HEK293 (cell line): ENCODE data around the gene SLC35F6.

Experiments
- BCL11A ChIP-seq: fragments of 450-650 bp; formaldehyde crosslinking; IDR thresholded peaks from 2 replicates; pipeline ENCODE4 v1.5.1; 2016; ENCODE audit warnings: low read depth, missing biosample characterization, missing genetic modification characterization
- BCL11B ChIP-seq: fragments of 450-650 bp; formaldehyde crosslinking; IDR thresholded peaks from 2 replicates; pipeline ENCODE4 v1.5.1; 2016; ENCODE audit warnings: low read depth, missing biosample characterization, missing genetic modification characterization
- ELK4 ChIP-seq: IDR thresholded peaks from 2 replicates; pipeline ENCODE4 v1.6.1; 2011; ENCODE audit warnings: mild to moderate bottlenecking, low read depth, low read length, borderline replicate concordance
- GLI2 ChIP-seq: fragments of 450-650 bp; formaldehyde crosslinking; IDR thresholded peaks from 2 replicates; pipeline ENCODE4; 2017; ENCODE audit warnings: missing biosample characterization, missing genetic modification characterization, low read depth, borderline replicate concordance
- GLIS2 ChIP-seq: fragments of 450-650 bp; formaldehyde crosslinking; IDR thresholded peaks from 2 replicates; pipeline ENCODE4 v1.5.1; 2016; ENCODE audit warnings: missing biosample characterization, missing genetic modification characterization
- KLF17 ChIP-seq: fragments of 450-650 bp; formaldehyde crosslinking; IDR thresholded peaks from 2 replicates; pipeline ENCODE4 v1.5.1; 2016; ENCODE audit warnings: missing biosample characterization, missing genetic modification characterization
- KLF9 ChIP-seq: fragments of 450-650 bp; formaldehyde crosslinking; IDR thresholded peaks from 2 replicates; pipeline ENCODE4 v1.5.1; 2016; ENCODE audit warnings: missing biosample characterization, missing genetic modification characterization, low read depth
- PATZ1 ChIP-seq: fragments of 450-650 bp; formaldehyde crosslinking; IDR thresholded peaks from 2 replicates; pipeline ENCODE4 v1.5.1; 2016; ENCODE audit warnings: missing biosample characterization, missing genetic modification characterization
- SCRT2 ChIP-seq: fragments of 450-650 bp; formaldehyde crosslinking; IDR thresholded peaks from 2 replicates; pipeline ENCODE4 v1.5.1; 2016; ENCODE audit warnings: missing biosample characterization, missing genetic modification characterization
- SETDB1 ChIP-seq: IDR thresholded peaks from one replicate; pipeline ENCODE4 v1.6.1; 2017; ENCODE audit warnings: mild to moderate bottlenecking, low read length, moderate library complexity, mixed read lengths; ENCODE audit not compliant: insufficient read length
- SP2 ChIP-seq: fragments of 450-650 bp; formaldehyde crosslinking; IDR thresholded peaks from 2 replicates; pipeline ENCODE4 v1.5.1; 2016; ENCODE audit warnings: missing biosample characterization, missing genetic modification characterization
- ZBTB11 ChIP-seq: fragments of 450-650 bp; formaldehyde crosslinking; conservative IDR thresholded peaks from 2 replicates; pipeline ENCODE4 v1.5.1; 2016; ENCODE audit warnings: low read depth, missing biosample characterization, missing genetic modification characterization
- ZBTB7A ChIP-seq: fragments of 450-650 bp; formaldehyde crosslinking; IDR thresholded peaks from 2 replicates; pipeline ENCODE4 v1.5.1; 2016; ENCODE audit warnings: low read depth, missing biosample characterization, missing genetic modification characterization
- ZEB2 ChIP-seq: fragments of 450-650 bp; formaldehyde crosslinking; IDR thresholded peaks from 2 replicates; pipeline ENCODE4 v1.5.1; 2016; ENCODE audit warnings: missing biosample characterization, missing genetic modification characterization
- ZFP69B ChIP-seq: fragments of 450-650 bp; formaldehyde crosslinking; IDR thresholded peaks from 2 replicates; pipeline ENCODE4 v1.5.1; 2016; ENCODE audit warnings: missing biosample characterization, missing genetic modification characterization
- ZIC2 ChIP-seq: fragments of 450-650 bp; formaldehyde crosslinking; IDR thresholded peaks from 2 replicates; pipeline ENCODE4 v1.5.1; 2016; ENCODE audit warnings: missing biosample characterization, missing genetic modification characterization
- ZNF121 ChIP-seq: fragments of 450-650 bp; formaldehyde crosslinking; IDR thresholded peaks from 2 replicates; pipeline ENCODE4 v1.5.1; 2016; ENCODE audit warnings: missing biosample characterization, missing genetic modification characterization
- ZNF175 ChIP-seq: fragments of 450-650 bp; formaldehyde crosslinking; IDR thresholded peaks from 2 replicates; pipeline ENCODE4 v1.5.1; 2016; ENCODE audit warnings: missing biosample characterization, missing genetic modification characterization
- ZNF274 ChIP-seq, 2 experiments: fragments of 200-500 bp in 1 of 2; fragments of 450-650 bp in 1 of 2; sonication (Bioruptor generic) in 1 of 2; formaldehyde crosslinking in 1 of 2; IDR thresholded peaks; 2 replicates each; pipeline versions ENCODE4 v1.5.1 to v1.6.1; 2014 to 2016; ENCODE audit warnings: borderline replicate concordance in 1 of 2, inconsistent platforms in 1 of 2, low read length in 1 of 2, missing biosample characterization in 1 of 2, missing genetic modification characterization in 1 of 2
- ZNF48 ChIP-seq: fragments of 450-650 bp; formaldehyde crosslinking; IDR thresholded peaks from 2 replicates; pipeline ENCODE4 v1.5.1; 2016; ENCODE audit warnings: missing biosample characterization, missing genetic modification characterization
- ZNF549 ChIP-seq: fragments of 450-650 bp; IDR thresholded peaks from 2 replicates; pipeline ENCODE4 v1.5.1; 2018; ENCODE audit warnings: missing biosample characterization, missing genetic modification characterization, mild to moderate bottlenecking, inconsistent platforms, moderate library complexity
- ZNF610 ChIP-seq: fragments of 450-650 bp; formaldehyde crosslinking; IDR thresholded peaks from 2 replicates; pipeline ENCODE4 v1.5.1; 2016; ENCODE audit warnings: missing biosample characterization, missing genetic modification characterization, borderline replicate concordance
- ZNF623 ChIP-seq: fragments of 450-650 bp; formaldehyde crosslinking; IDR thresholded peaks from 2 replicates; pipeline ENCODE4 v1.5.1; 2016; ENCODE audit warnings: missing biosample characterization, missing genetic modification characterization
- ZNF629 ChIP-seq: fragments of 450-650 bp; formaldehyde crosslinking; IDR thresholded peaks from 2 replicates; pipeline ENCODE4 v1.5.1; 2017; ENCODE audit warnings: missing biosample characterization, missing genetic modification characterization
- ZNF830 ChIP-seq: fragments of 450-650 bp; IDR thresholded peaks from 2 replicates; pipeline ENCODE4 v1.5.0; 2018; ENCODE audit warnings: missing biosample characterization, missing genetic modification characterization, low read depth, mild to moderate bottlenecking, moderate library complexity
- ZXDB ChIP-seq: fragments of 450-650 bp; formaldehyde crosslinking; IDR thresholded peaks from 2 replicates; pipeline ENCODE4 v1.5.1; 2016; ENCODE audit warnings: missing biosample characterization, missing genetic modification characterization
- TF ChIP-seq, protein P1 (sequence below): fragments of 450-650 bp; formaldehyde crosslinking; IDR thresholded peaks from 2 replicates; pipeline ENCODE4 v1.5.1; 2016; ENCODE audit warnings: missing biosample characterization, missing genetic modification characterization, low read depth
- TF ChIP-seq, protein P2 (sequence below): fragments of 450-650 bp; formaldehyde crosslinking; optimal IDR thresholded peaks from 2 replicates; pipeline ENCODE3; 2016; ENCODE audit warnings: missing biosample characterization, mild to moderate bottlenecking, missing genetic modification characterization

The SLC35F6 gene

DNA sequence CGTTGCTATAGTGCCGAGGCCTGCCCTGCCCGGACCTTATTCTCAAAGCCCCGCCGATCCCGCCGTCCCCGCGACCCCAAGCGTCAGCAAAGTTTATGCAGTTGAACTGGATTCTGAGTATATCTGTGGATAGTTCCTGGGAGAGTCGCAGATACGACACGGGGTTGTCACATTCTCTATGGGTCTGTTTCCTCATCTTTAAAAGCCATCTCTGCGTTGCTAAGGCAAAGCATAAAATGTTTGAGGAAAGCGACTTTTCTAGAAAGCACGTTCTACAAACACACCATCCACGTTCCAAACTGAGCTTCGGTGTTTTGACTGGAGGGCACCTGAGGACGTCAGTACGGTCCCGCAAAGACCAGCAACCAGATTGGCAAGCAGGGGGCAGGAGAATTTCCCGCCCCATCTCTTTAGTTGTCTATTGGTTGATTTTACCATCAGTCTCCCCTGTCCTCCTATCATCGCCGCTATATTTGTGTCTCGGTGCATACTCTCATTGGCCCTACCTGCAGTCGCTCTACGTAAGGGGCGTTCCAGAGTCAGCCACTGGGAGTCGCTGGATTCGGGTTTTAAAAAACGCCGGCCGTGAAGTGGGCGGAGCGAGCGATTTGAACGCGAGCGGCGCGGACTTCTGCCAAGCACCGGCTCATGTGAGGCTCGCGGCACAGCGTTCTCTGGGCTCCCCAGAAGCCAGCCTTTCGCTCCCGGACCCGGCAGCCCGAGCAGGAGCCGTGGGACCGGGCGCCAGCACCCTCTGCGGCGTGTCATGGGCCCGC, 21.5 kb downstream of the SLC35F6 start, which contains the start of gene CENPA (continued):
- no peak for TF ChIP-seq ZNF549 (tag by site-specific recombination)
- no peak for TF ChIP-seq BCL11A
- TF ChIP-seq ZXDB = peak; percentile 40; the same call in 1 of the 2 replicates
- TF ChIP-seq SP2 (tag by site-specific recombination) = peak; percentile 99
- TF ChIP-seq GLI2 (tag by site-specific recombination) = no peak
- peak; percentile 42; the same call in 1 of the 2 replicates for TF ChIP-seq GLIS2 (tag by site-specific recombination)
- TF ChIP-seq, protein P1, sequence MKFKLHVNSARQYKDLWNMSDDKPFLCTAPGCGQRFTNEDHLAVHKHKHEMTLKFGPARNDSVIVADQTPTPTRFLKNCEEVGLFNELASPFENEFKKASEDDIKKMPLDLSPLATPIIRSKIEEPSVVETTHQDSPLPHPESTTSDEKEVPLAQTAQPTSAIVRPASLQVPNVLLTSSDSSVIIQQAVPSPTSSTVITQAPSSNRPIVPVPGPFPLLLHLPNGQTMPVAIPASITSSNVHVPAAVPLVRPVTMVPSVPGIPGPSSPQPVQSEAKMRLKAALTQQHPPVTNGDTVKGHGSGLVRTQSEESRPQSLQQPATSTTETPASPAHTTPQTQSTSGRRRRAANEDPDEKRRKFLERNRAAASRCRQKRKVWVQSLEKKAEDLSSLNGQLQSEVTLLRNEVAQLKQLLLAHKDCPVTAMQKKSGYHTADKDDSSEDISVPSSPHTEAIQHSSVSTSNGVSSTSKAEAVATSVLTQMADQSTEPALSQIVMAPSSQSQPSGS (tag by site-specific recombination) = no peak
- peak; percentile 64 for TF ChIP-seq PATZ1 (tag by site-specific recombination)
- TF ChIP-seq ELK4 = no peak
- peak; percentile 89 for TF ChIP-seq SETDB1
- TF ChIP-seq ZNF175 = no peak
- TF ChIP-seq BCL11B (tag by site-specific recombination) = no peak
- no peak for TF ChIP-seq ZFP69B
- TF ChIP-seq ZNF623 (tag by site-specific recombination) = no peak
- no peak for TF ChIP-seq ZNF48 (tag by site-specific recombination)
- TF ChIP-seq KLF17 (tag by site-specific recombination) = no peak
- TF ChIP-seq ZNF121 = no peak
- 0 out of 2 replicates have a peak, but pooled peaks have one; percentile 12 for TF ChIP-seq ZEB2 (tag by site-specific recombination)
- TF ChIP-seq, protein P2, sequence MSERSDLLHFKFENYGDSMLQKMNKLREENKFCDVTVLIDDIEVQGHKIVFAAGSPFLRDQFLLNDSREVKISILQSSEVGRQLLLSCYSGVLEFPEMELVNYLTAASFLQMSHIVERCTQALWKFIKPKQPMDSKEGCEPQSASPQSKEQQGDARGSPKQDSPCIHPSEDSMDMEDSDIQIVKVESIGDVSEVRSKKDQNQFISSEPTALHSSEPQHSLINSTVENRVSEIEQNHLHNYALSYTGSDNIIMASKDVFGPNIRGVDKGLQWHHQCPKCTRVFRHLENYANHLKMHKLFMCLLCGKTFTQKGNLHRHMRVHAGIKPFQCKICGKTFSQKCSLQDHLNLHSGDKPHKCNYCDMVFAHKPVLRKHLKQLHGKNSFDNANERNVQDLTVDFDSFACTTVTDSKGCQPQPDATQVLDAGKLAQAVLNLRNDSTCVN (tag by site-specific recombination) = peak; percentile 55
- TF ChIP-seq ZNF274 (IDR thresholded peaks at IDR 0.05; ENCODE audit: low read length) = no peak
- no peak for TF ChIP-seq ZNF274 (tag by site-specific recombination; IDR thresholded peaks at IDR 0.05; ENCODE audit: borderline replicate concordance)
- TF ChIP-seq ZBTB11 (tag by site-specific recombination) = no peak
- TF ChIP-seq ZNF830 (tag by site-specific recombination) = no peak
- TF ChIP-seq ZNF610 (tag by site-specific recombination) = no peak
- peak; percentile 63; the same call in 1 of the 2 replicates for TF ChIP-seq ZNF629
- no peak for TF ChIP-seq ZBTB7A
- TF ChIP-seq KLF9 (tag by site-specific recombination) = peak; percentile 51
- no peak for TF ChIP-seq SCRT2
- TF ChIP-seq ZIC2 = no peak
